IMR-90 (cell line): ENCODE measurements around the gene NEDD4L. TPM values are rescaled to one million over a fixed set of nuclear protein-coding genes. Genes with fewer than 3 reads are reported as not detected.

Source experiments
- ATAC-seq: fragments of 200-7000 bp; cut with Tn5 transposase; 2 replicates; pipeline ENCODE4 v1.9.1; 2020; ENCODE audit warnings: low read depth, mild to moderate bottlenecking, moderate library complexity
- BruUV-seq: library from RNA; stranded (reverse); fragments of 400-500 nt; replicated peaks from 2 replicates; lab custom pipeline; 2021; lab: Mats Ljungman, UMichigan
- CTCF ChIA-PET: fragments of 300-600 bp; formaldehyde crosslinking; extraction: SDS; loops from one replicate; lab custom pipeline; 2021; ENCODE audit warnings: antibody characterized with exemption; lab: Yijun Ruan, JAX
- POLR2A ChIA-PET: fragments of 300-600 bp; sonication (Branson Sonifier 250); formaldehyde crosslinking; loops from one replicate; lab custom pipeline; 2022; ENCODE audit warnings: antibody characterized with exemption; ENCODE audit not compliant: unreplicated experiment; lab: Charles Lee
- DNase-seq: peaks from one replicate; pipeline ENCODE4 v3.0.0; 2013
- H2AFZ ChIP-seq: replicated peaks from 2 replicates; pipeline ENCODE3; 2013; ENCODE audit warnings: low read length, mild to moderate bottlenecking; ENCODE audit not compliant: poor library complexity
- H2AK5ac ChIP-seq: 2 replicates; pipeline ENCODE4 v1.6.1; 2013; ENCODE audit warnings: low read depth, low read length, inconsistent platforms
- H2AK9ac ChIP-seq: replicated peaks from 2 replicates; pipeline ENCODE3; 2013; ENCODE audit warnings: mild to moderate bottlenecking, low read depth, low read length, moderate library complexity; ENCODE audit not compliant: poor library complexity
- H2BK120ac ChIP-seq: 2 replicates; pipeline ENCODE4 v1.6.1; 2013; ENCODE audit warnings: low read depth, low read length, inconsistent platforms
- H2BK15ac ChIP-seq: 3 replicates; pipeline ENCODE4 v1.6.1; 2013; ENCODE audit warnings: low read depth, low read length, inconsistent platforms
- H2BK20ac ChIP-seq: 2 replicates; pipeline ENCODE4 v1.6.1; 2013; ENCODE audit warnings: low read depth, mild to moderate bottlenecking, inconsistent platforms, low read length, moderate library complexity
- H2BK5ac ChIP-seq: 2 replicates; pipeline ENCODE4 v1.6.1; 2013; ENCODE audit warnings: mild to moderate bottlenecking, low read depth, low read length, inconsistent platforms; ENCODE audit not compliant: poor library complexity, severe bottlenecking
- H3K14ac ChIP-seq: replicated peaks from 2 replicates; pipeline ENCODE4 v1.6.1; 2013; ENCODE audit warnings: low read depth, low read length, inconsistent platforms
- H3K18ac ChIP-seq: 2 replicates; pipeline ENCODE4 v1.6.1; 2013; ENCODE audit warnings: low read depth, low read length, control low read depth
- H3K23ac ChIP-seq: 2 replicates; pipeline ENCODE4 v1.6.1; 2013; ENCODE audit warnings: low read depth, low read length, inconsistent platforms
- H3K27ac ChIP-seq: 2 replicates; pipeline ENCODE4 v1.5.1; 2013; ENCODE audit warnings: mild to moderate bottlenecking, control low read depth, low read length; ENCODE audit not compliant: insufficient read depth
- H3K27me3 ChIP-seq: 2 replicates; pipeline ENCODE4 v1.6.1; 2013; ENCODE audit warnings: low read length; ENCODE audit not compliant: control insufficient read depth, insufficient read depth
- H3K36me3 ChIP-seq: 2 replicates; pipeline ENCODE4 v1.6.1; 2013; ENCODE audit warnings: low read length, mixed read lengths; ENCODE audit not compliant: control insufficient read depth, insufficient read depth
- H3K4ac ChIP-seq: 2 replicates; pipeline ENCODE4 v1.6.1; 2013; ENCODE audit warnings: low read depth, low read length, inconsistent platforms
- H3K4me1 ChIP-seq: 2 replicates; pipeline ENCODE4 v1.6.1; 2013; ENCODE audit warnings: low read length, mixed read lengths; ENCODE audit not compliant: control insufficient read depth, insufficient read depth
- H3K4me2 ChIP-seq: 2 replicates; pipeline ENCODE4 v1.6.1; 2013; ENCODE audit warnings: low read depth, mild to moderate bottlenecking, control low read depth, low read length, moderate library complexity
- H3K4me3 ChIP-seq: 2 replicates; pipeline ENCODE4 v1.5.1; 2013; ENCODE audit warnings: low read depth, mild to moderate bottlenecking, control low read depth, low read length, moderate library complexity; ENCODE audit not compliant: insufficient read depth
- H3K56ac ChIP-seq: 2 replicates; pipeline ENCODE4 v1.6.1; 2013; ENCODE audit warnings: low read length, inconsistent platforms; ENCODE audit not compliant: insufficient read depth; ENCODE audit errors: extremely low read depth
- H3K79me1 ChIP-seq, 2 experiments: 2 replicates each; pipeline ENCODE4 v1.6.1; 2013; ENCODE audit warnings: low read length in 2 of 2, inconsistent platforms in 1 of 2, low read depth in 1 of 2
- H3K9ac ChIP-seq: 2 replicates; pipeline ENCODE4 v1.6.1; 2013; ENCODE audit warnings: low read depth, low read length, control low read depth
- H3K9me1 ChIP-seq: 2 replicates; pipeline ENCODE4 v1.6.1; 2013; ENCODE audit warnings: low read length, inconsistent platforms; ENCODE audit not compliant: insufficient read depth
- H3K9me3 ChIP-seq: 2 replicates; pipeline ENCODE4 v1.6.1; 2013; ENCODE audit warnings: low read length; ENCODE audit not compliant: control insufficient read depth, insufficient read depth
- H4K20me1 ChIP-seq: 2 replicates; pipeline ENCODE4 v1.6.1; 2013; ENCODE audit warnings: low read length, inconsistent platforms; ENCODE audit not compliant: insufficient read depth
- H4K5ac ChIP-seq: 2 replicates; pipeline ENCODE4 v1.6.1; 2013; ENCODE audit warnings: mild to moderate bottlenecking, low read depth, low read length, control low read depth
- H4K8ac ChIP-seq, 2 experiments: 2 replicates each; pipeline ENCODE4 v1.6.1; 2013; ENCODE audit warnings: low read depth in 2 of 2, low read length in 2 of 2, control low read depth in 1 of 2, inconsistent platforms in 1 of 2
- H4K91ac ChIP-seq: 2 replicates; pipeline ENCODE4 v1.6.1; 2013; ENCODE audit warnings: low read depth, low read length, inconsistent platforms; ENCODE audit not compliant: insufficient read depth
- CTCF ChIP-seq: conservative IDR thresholded peaks from 2 replicates; pipeline ENCODE4 v1.5.1; 2012; ENCODE audit warnings: mild to moderate bottlenecking, low read depth, low read length, improper control_type of control experiment
- WGBS, 2 experiments: methylation state at CpG; one replicate each; pipeline versions ENCODE4 v1.1.5 to v1.1.7; 2013; ENCODE audit warnings: missing lambda C conversion rate in 2 of 2; ENCODE audit not compliant: insufficient read length in 1 of 2; ENCODE audit errors: extremely low coverage in 2 of 2; 5-methylcytosine and 5-hydroxymethylcytosine counted together
- dilution Hi-C: fragments of 300-500 bp; cut with HindIII; formaldehyde crosslinking; loops from one replicate; pipeline ENCODE4 v1.14.3; 2018; ENCODE audit warnings: low sequenced_read_pairs; ENCODE audit not compliant: unreplicated experiment
- in situ Hi-C: fragments of 300-500 bp; cut with MboI; formaldehyde crosslinking; loops from 3 replicates; pipeline ENCODE4 v1.14.3; 2019; ENCODE audit warnings: low sequenced_read_pairs, inconsistent platforms, mixed read lengths
- intact Hi-C: fragments of 100-400 bp; cut with micrococcal nuclease; formaldehyde crosslinking; loops from 2 replicates; pipeline ENCODE4 v1.10.0; 2022
- polyA plus RNA-seq, 3 experiments: library from polyadenylated mRNA; depleted of rRNA; stranded (reverse); fragments of >200 nt; gene quantifications; 2 replicates each; pipeline ENCODE4 v1.2.3, GENCODE V29; 2012; ENCODE audit warnings: low replicate concordance in 1 of 3
- total RNA-seq: library from RNA; depleted of rRNA; stranded (reverse); fragments of >200 nt; gene quantifications from 2 replicates; pipeline ENCODE4 v1.2.3, GENCODE V29; 2012

The NEDD4L gene
- total and polyA plus RNA-seq, 2 of the 4 experiments (the other 2 are of a cell fraction), result 10.0 to 10.9 TPM

GRCh38 chr18:58033216-58033615 lies 10.8 kb upstream of the NEDD4L start:
- H3K9me1 ChIP-seq, result no peaks in the 10 kb centered on the region
- no peak overlapping the region for H3K56ac ChIP-seq
- H3K4me1 ChIP-seq, result no peaks in the 10 kb centered on the region
- DNase-seq, result no peak
- no peak overlapping the region for H2BK20ac ChIP-seq
- H4K20me1 ChIP-seq, result no peaks in the 10 kb centered on the region
- no peaks in the 10 kb centered on the region for H3K36me3 ChIP-seq
- H2BK5ac ChIP-seq, result no peak overlapping the region
- no peak overlapping the region for H4K91ac ChIP-seq
- H2AFZ ChIP-seq, result no peak overlapping the region
- H3K27ac ChIP-seq, result no peak overlapping the region
- CTCF ChIA-PET, result no interaction called here
- no peak overlapping the region for H4K8ac ChIP-seq
- H2AK9ac ChIP-seq, result no peak overlapping the region
- no CpG with 5 or more reads among the region's 3 CpGs for WGBS, 2 experiments
- no peak for TF ChIP-seq CTCF
- H2BK15ac ChIP-seq, result no peak overlapping the region
- H3K79me1 ChIP-seq, result no peaks in the 10 kb centered on the region
- POLR2A ChIA-PET, result no interaction called here
- H4K5ac ChIP-seq, result no peak overlapping the region
- H3K4me3 ChIP-seq, result no peak overlapping the region
- H2BK120ac ChIP-seq, result no peak overlapping the region
- H3K27me3 ChIP-seq, result peaks cover 42% of the 10 kb centered on the region
- in situ Hi-C loops, result no loop called here
- intact Hi-C loops, result no loop called here
- H2AK5ac ChIP-seq, result no peak overlapping the region
- no peaks in the 10 kb centered on the region for H3K9me3 ChIP-seq
- dilution Hi-C loops, result no loop called here
- no peak overlapping the region for H3K18ac ChIP-seq
- H3K4me2 ChIP-seq, result no peak overlapping the region
- H3K14ac ChIP-seq, result no peak overlapping the region
- no peak overlapping the region for H3K23ac ChIP-seq
- no TSS peak for BruUV-seq
- ATAC-seq, result no peak
- H3K4ac ChIP-seq, result no peak overlapping the region
- no peak overlapping the region for H3K9ac ChIP-seq
